Measurements from ENCODE around the gene TMEM14A.
"Not testable (repeated sequence)": the region's sequence is repeated elsewhere in the genome, so short reads cannot be mapped to it uniquely, and the experiment has no call there.

DNA sequence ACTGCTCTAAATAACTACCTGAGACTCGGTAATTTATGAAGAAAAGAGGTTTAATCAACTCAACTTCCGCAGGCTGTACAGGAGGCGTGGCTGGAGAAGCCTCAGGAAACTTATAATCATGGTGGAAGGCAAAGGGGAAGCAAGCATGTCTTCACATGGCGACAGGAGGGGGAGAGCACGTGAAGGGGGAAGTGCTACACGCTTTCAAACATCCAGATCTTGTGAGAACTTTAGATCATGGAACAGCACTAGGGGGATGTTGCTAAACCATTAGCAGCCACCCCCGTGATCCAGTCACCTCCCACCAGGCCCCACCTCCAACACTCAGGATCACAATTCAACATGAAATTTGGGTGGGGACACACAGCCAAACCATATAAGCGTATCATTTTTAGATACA is 5.7 kb downstream of the TMEM14A start:
- TF ChIP-seq EP300 (IDR thresholded peaks at IDR 0.05), result not testable (repeated sequence)
- TF ChIP-seq, protein P1, sequence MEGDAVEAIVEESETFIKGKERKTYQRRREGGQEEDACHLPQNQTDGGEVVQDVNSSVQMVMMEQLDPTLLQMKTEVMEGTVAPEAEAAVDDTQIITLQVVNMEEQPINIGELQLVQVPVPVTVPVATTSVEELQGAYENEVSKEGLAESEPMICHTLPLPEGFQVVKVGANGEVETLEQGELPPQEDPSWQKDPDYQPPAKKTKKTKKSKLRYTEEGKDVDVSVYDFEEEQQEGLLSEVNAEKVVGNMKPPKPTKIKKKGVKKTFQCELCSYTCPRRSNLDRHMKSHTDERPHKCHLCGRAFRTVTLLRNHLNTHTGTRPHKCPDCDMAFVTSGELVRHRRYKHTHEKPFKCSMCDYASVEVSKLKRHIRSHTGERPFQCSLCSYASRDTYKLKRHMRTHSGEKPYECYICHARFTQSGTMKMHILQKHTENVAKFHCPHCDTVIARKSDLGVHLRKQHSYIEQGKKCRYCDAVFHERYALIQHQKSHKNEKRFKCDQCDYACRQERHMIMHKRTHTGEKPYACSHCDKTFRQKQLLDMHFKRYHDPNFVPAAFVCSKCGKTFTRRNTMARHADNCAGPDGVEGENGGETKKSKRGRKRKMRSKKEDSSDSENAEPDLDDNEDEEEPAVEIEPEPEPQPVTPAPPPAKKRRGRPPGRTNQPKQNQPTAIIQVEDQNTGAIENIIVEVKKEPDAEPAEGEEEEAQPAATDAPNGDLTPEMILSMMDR (IDR thresholded peaks at IDR 0.05), result not testable (repeated sequence)
